Neural crest cell (in vitro differentiated cells): Measurements from ENCODE around the gene TRAPPC14. TPM values are rescaled to one million over a fixed set of nuclear protein-coding genes. Genes with fewer than 3 reads are reported as not detected.

Experiments
- DNase-seq: peaks from one replicate; pipeline ENCODE4 v3.0.0; 2021; ENCODE audit warnings: low read depth, mixed read lengths, low spot score
- H3K27ac Mint-ChIP-seq: one replicate; pipeline ENCODE4 v1.8.0; 2021; ENCODE audit warnings: mild to moderate bottlenecking, mixed read lengths; ENCODE audit not compliant: unreplicated experiment
- H3K27me3 Mint-ChIP-seq: 2 replicates; pipeline ENCODE4 v1.8.0; 2021; ENCODE audit warnings: low read depth, mild to moderate bottlenecking, mixed read lengths
- H3K36me3 Mint-ChIP-seq: 2 replicates; pipeline ENCODE4 v1.8.0; 2021; ENCODE audit warnings: low read depth, mild to moderate bottlenecking, mixed read lengths
- H3K4me1 Mint-ChIP-seq: 2 replicates; pipeline ENCODE4 v1.8.0; 2021; ENCODE audit warnings: mixed read lengths
- H3K4me3 Mint-ChIP-seq: one replicate; pipeline ENCODE4 v1.8.0; 2021; ENCODE audit warnings: mild to moderate bottlenecking, mixed read lengths
- H3K9me3 Mint-ChIP-seq: 2 replicates; pipeline ENCODE4 v1.8.0; 2021; ENCODE audit warnings: mixed read lengths
- CTCF ChIP-seq: fragments of 200-600 bp; sonication (generic); conservative IDR thresholded peaks from 2 replicates; pipeline ENCODE4 v1.5.0; 2021; ENCODE audit warnings: antibody characterized with exemption, mild to moderate bottlenecking
- total RNA-seq: library from RNA; stranded (reverse); gene quantifications from 2 replicates; pipeline ENCODE4 v1.2.1, GENCODE V29; 2021

Gene TRAPPC14
- total RNA-seq, 1 donor from 2014 or later = 33.9 TPM

- H3K27me3 Mint-ChIP-seq = peaks cover 41% of the 10 kb centered on the region
- peak overlapping the region; percentile 92 for H3K27ac Mint-ChIP-seq
- no peak for TF ChIP-seq CTCF
- DNase-seq = no peak
- H3K36me3 Mint-ChIP-seq = no peaks in the 10 kb centered on the region
- peaks cover 49% of the 10 kb centered on the region for H3K4me1 Mint-ChIP-seq
- peak overlapping the region; percentile 85 for H3K4me3 Mint-ChIP-seq
- no peaks in the 10 kb centered on the region for H3K9me3 Mint-ChIP-seq
Observed at GRCh38 chr7:100167912-100168323, 9.4 kb upstream of the TRAPPC14 start.

- peaks cover 41% of the 10 kb centered on the region for H3K27me3 Mint-ChIP-seq
- no peak for DNase-seq
- no peak for TF ChIP-seq CTCF
- peak overlapping the region; percentile 92 for H3K27ac Mint-ChIP-seq
- no peaks in the 10 kb centered on the region for H3K36me3 Mint-ChIP-seq
- H3K4me1 Mint-ChIP-seq = peaks cover 49% of the 10 kb centered on the region
- H3K4me3 Mint-ChIP-seq = peak overlapping the region; percentile 85
- H3K9me3 Mint-ChIP-seq = no peaks in the 10 kb centered on the region
Observed at GRCh38 chr7:100166970-100167911, 8.7 kb upstream of the TRAPPC14 start.

GRCh38 chr7:100166317-100166940 lies 7.9 kb upstream of the TRAPPC14 start:
- H3K4me3 Mint-ChIP-seq = peak overlapping the region; percentile 85
- DNase-seq = no peak
- no peaks in the 10 kb centered on the region for H3K9me3 Mint-ChIP-seq
- no peak overlapping the region for H3K27ac Mint-ChIP-seq
- H3K27me3 Mint-ChIP-seq = peaks cover 36% of the 10 kb centered on the region
- TF ChIP-seq CTCF = no peak
- peaks cover 44% of the 10 kb centered on the region for H3K4me1 Mint-ChIP-seq
- H3K36me3 Mint-ChIP-seq = no peaks in the 10 kb centered on the region

- no peaks in the 10 kb centered on the region for H3K9me3 Mint-ChIP-seq
- H3K27ac Mint-ChIP-seq = no peak overlapping the region
- peak overlapping the region; percentile 6 for H3K4me3 Mint-ChIP-seq
- H3K4me1 Mint-ChIP-seq = peaks cover 29% of the 10 kb centered on the region
- no peak for DNase-seq
- no peaks in the 10 kb centered on the region for H3K36me3 Mint-ChIP-seq
- no peak for TF ChIP-seq CTCF
- peaks cover 31% of the 10 kb centered on the region for H3K27me3 Mint-ChIP-seq
Observed at GRCh38 chr7:100163871-100164270, 5.3 kb upstream of the TRAPPC14 start.

- no peak for DNase-seq
- TF ChIP-seq CTCF = no peak
- Mint-ChIP-seq H3K36me3 (no peaks in the 10 kb centered on the region), H3K27me3 (peaks cover 22% of the 10 kb centered on the region), H3K9me3 (no peaks in the 10 kb centered on the region), H3K4me3 (peak overlapping the region; percentile 63), H3K4me1 (peaks cover 24% of the 10 kb centered on the region), H3K27ac (no peak overlapping the region)
Observed at GRCh38 chr7:100163006-100163531, 4.5 kb upstream of the TRAPPC14 start.
